WTC11 (cell line): ENCODE results near the gene FNIP2. TPM values are rescaled to one million over a fixed set of nuclear protein-coding genes. Genes with fewer than 3 reads are reported as not detected.

ENCODE experiments used
- ATAC-seq: fragments of 200-7000 bp; cut with Tn5 transposase; 2 replicates; pipeline ENCODE4 v1.10.0; 2021; ENCODE audit warnings: mild to moderate bottlenecking, moderate library complexity
- CTCF ChIA-PET: fragments of 300-600 bp; sonication (Branson Sonifier 250); formaldehyde crosslinking; loops from one replicate; lab custom pipeline; 2021; ENCODE audit warnings: antibody characterized with exemption; lab: Charles Lee
- POLR2A ChIA-PET: fragments of 350-600 bp; sonication (Branson Sonifier 250); formaldehyde crosslinking; loops from one replicate; lab custom pipeline; 2021; ENCODE audit warnings: antibody characterized with exemption; lab: Charles Lee
- DNase-seq: peaks from one replicate; pipeline ENCODE4 v3.0.0; 2021; ENCODE audit warnings: low spot score
- H3K27ac Mint-ChIP-seq: 2 replicates; pipeline ENCODE4 v1.8.0; 2021; ENCODE audit warnings: mixed read lengths
- H3K27me3 Mint-ChIP-seq: 2 replicates; pipeline ENCODE4 v1.8.0; 2021; ENCODE audit warnings: low read depth, mild to moderate bottlenecking, moderate library complexity, mixed read lengths
- H3K36me3 Mint-ChIP-seq: 2 replicates; pipeline ENCODE4 v1.8.0; 2021; ENCODE audit warnings: mixed read lengths
- H3K4me1 Mint-ChIP-seq: 2 replicates; pipeline ENCODE4 v1.8.0; 2022; ENCODE audit warnings: mixed read lengths
- H3K4me3 Mint-ChIP-seq: 2 replicates; pipeline ENCODE4 v1.8.0; 2021; ENCODE audit warnings: mild to moderate bottlenecking, moderate library complexity, mixed read lengths
- H3K9me3 Mint-ChIP-seq: 2 replicates; pipeline ENCODE4 v1.8.0; 2021; ENCODE audit warnings: mixed read lengths
- ATF6 ChIP-seq: sonication (generic); formaldehyde crosslinking; IDR thresholded peaks from 2 replicates; pipeline ENCODE4 v1.8.1; 2023; ENCODE audit warnings: mild to moderate bottlenecking, missing genetic modification reagents
- CDX4 ChIP-seq: fragments of 250-450 bp; sonication (Bioruptor Pico); IDR thresholded peaks from 2 replicates; pipeline ENCODE4 v1.9.0; 2021; ENCODE audit warnings: moderate library complexity, mild to moderate bottlenecking, inconsistent platforms, borderline replicate concordance
- CTCF ChIP-seq: fragments of 200-600 bp; IDR thresholded peaks from 2 replicates; pipeline ENCODE4 v1.8.0; 2022; ENCODE audit warnings: antibody characterized with exemption
- ERG ChIP-seq: fragments of 250-450 bp; sonication (Bioruptor Pico); IDR thresholded peaks from 2 replicates; pipeline ENCODE4 v1.8.0; 2021; ENCODE audit warnings: mild to moderate bottlenecking
- ESRRA ChIP-seq: sonication (generic); formaldehyde crosslinking; IDR thresholded peaks from 2 replicates; pipeline ENCODE4 v1.8.1; 2022; ENCODE audit warnings: mild to moderate bottlenecking, missing genetic modification reagents, borderline replicate concordance
- ETV6 ChIP-seq: sonication (generic); formaldehyde crosslinking; IDR thresholded peaks from 2 replicates; pipeline ENCODE4 v1.8.1; 2022; ENCODE audit warnings: mild to moderate bottlenecking, missing genetic modification reagents
- GTF2I ChIP-seq: fragments of 250-450 bp; sonication (Bioruptor Pico); conservative IDR thresholded peaks from 2 replicates; pipeline ENCODE4 v1.4.0; 2021; ENCODE audit warnings: mild to moderate bottlenecking
- HMGA2 ChIP-seq: fragments of 250-450 bp; sonication (Bioruptor Pico); IDR thresholded peaks from 2 replicates; pipeline ENCODE4 v1.4.0; 2021; ENCODE audit warnings: mild to moderate bottlenecking, moderate library complexity
- HMGXB4 ChIP-seq: sonication (generic); formaldehyde crosslinking; IDR thresholded peaks from 2 replicates; pipeline ENCODE4 v1.8.1; 2023; ENCODE audit warnings: mild to moderate bottlenecking, moderate library complexity, missing genetic modification reagents
- IRF1 ChIP-seq: sonication (generic); formaldehyde crosslinking; IDR thresholded peaks from 2 replicates; pipeline ENCODE4 v1.8.0; 2023; ENCODE audit warnings: missing genetic modification reagents
- IRF2 ChIP-seq: sonication (generic); formaldehyde crosslinking; IDR thresholded peaks from 2 replicates; pipeline ENCODE4 v1.8.0; 2022; ENCODE audit warnings: low read depth, missing genetic modification reagents, borderline replicate concordance
- JUN ChIP-seq: sonication (generic); formaldehyde crosslinking; IDR thresholded peaks from 2 replicates; pipeline ENCODE4 v1.8.0; 2023; ENCODE audit warnings: mild to moderate bottlenecking, missing genetic modification reagents
- MYBL2 ChIP-seq: sonication (generic); formaldehyde crosslinking; IDR thresholded peaks from 2 replicates; pipeline ENCODE4 v1.8.1; 2023; ENCODE audit warnings: mild to moderate bottlenecking, moderate library complexity, missing genetic modification reagents
- NFATC4 ChIP-seq: fragments of 250-450 bp; sonication (Bioruptor Pico); IDR thresholded peaks from 2 replicates; pipeline ENCODE4 v1.9.0; 2021; ENCODE audit warnings: mild to moderate bottlenecking
- PREB ChIP-seq: sonication (generic); formaldehyde crosslinking; IDR thresholded peaks from 2 replicates; pipeline ENCODE4 v1.8.1; 2022; ENCODE audit warnings: mild to moderate bottlenecking, missing genetic modification reagents, moderate library complexity, borderline replicate concordance
- PRRX2 ChIP-seq: fragments of 250-450 bp; sonication (Bioruptor Pico); IDR thresholded peaks from 2 replicates; pipeline ENCODE4 v1.8.0; 2021; ENCODE audit warnings: mild to moderate bottlenecking
- SOX15 ChIP-seq: fragments of 250-450 bp; sonication (Bioruptor Pico); IDR thresholded peaks from 2 replicates; pipeline ENCODE4 v1.9.0; 2021; ENCODE audit warnings: mild to moderate bottlenecking
- SP1 ChIP-seq: sonication (generic); formaldehyde crosslinking; conservative IDR thresholded peaks from 2 replicates; pipeline ENCODE4 v1.8.1; 2022; ENCODE audit warnings: missing genetic modification reagents
- TEAD1 ChIP-seq: sonication (generic); formaldehyde crosslinking; IDR thresholded peaks from 2 replicates; pipeline ENCODE4 v1.8.0; 2022; ENCODE audit warnings: mild to moderate bottlenecking, missing genetic modification reagents
- TEAD4 ChIP-seq: sonication (generic); formaldehyde crosslinking; IDR thresholded peaks from 2 replicates; pipeline ENCODE4 v1.8.0; 2022; ENCODE audit warnings: mild to moderate bottlenecking, missing genetic modification reagents
- ZBTB21 ChIP-seq: sonication (generic); formaldehyde crosslinking; IDR thresholded peaks from 2 replicates; pipeline ENCODE4 v1.8.1; 2023; ENCODE audit warnings: mild to moderate bottlenecking, missing genetic modification reagents, borderline replicate concordance
- ZNF121 ChIP-seq: sonication (generic); formaldehyde crosslinking; IDR thresholded peaks from 2 replicates; pipeline ENCODE4 v1.8.0; 2023; ENCODE audit warnings: missing genetic modification reagents
- ZNF138 ChIP-seq: sonication (generic); formaldehyde crosslinking; conservative IDR thresholded peaks from 2 replicates; pipeline ENCODE4 v1.8.1; 2022; ENCODE audit warnings: mild to moderate bottlenecking, moderate library complexity, missing genetic modification reagents
- ZNF317 ChIP-seq: sonication (generic); formaldehyde crosslinking; IDR thresholded peaks from 2 replicates; pipeline ENCODE4 v1.8.1; 2023; ENCODE audit warnings: low read depth, mild to moderate bottlenecking, moderate library complexity, missing genetic modification reagents, borderline replicate concordance
- ZNF416 ChIP-seq: fragments of 250-450 bp; sonication (Bioruptor Pico); IDR thresholded peaks from 2 replicates; pipeline ENCODE4 v1.9.0; 2021; ENCODE audit warnings: mild to moderate bottlenecking, inconsistent platforms
- ZNF671 ChIP-seq: fragments of 250-450 bp; sonication (Bioruptor Pico); IDR thresholded peaks from 2 replicates; pipeline ENCODE4 v1.8.0; 2021; ENCODE audit warnings: mild to moderate bottlenecking
- total RNA-seq: library from RNA; stranded (reverse); gene quantifications from 3 replicates; pipeline ENCODE4 v1.2.3, GENCODE V29; 2021

Gene FNIP2
- total RNA-seq, 1 experiment from 2014 or later = 8.6 TPM

- H3K4me3 Mint-ChIP-seq = no peak overlapping the region
- no peaks in the 10 kb centered on the region for H3K27me3 Mint-ChIP-seq
- no peak for TF ChIP-seq PREB (CRISPR knock-in tag)
- TF ChIP-seq PRRX2 (CRISPR knock-in tag) = no peak
- TF ChIP-seq ERG = no peak
- TF ChIP-seq ZNF317 (CRISPR knock-in tag) = no peak
- no peak for TF ChIP-seq ZNF138 (CRISPR knock-in tag)
- TF ChIP-seq SP1 (CRISPR knock-in tag) = no peak
- TF ChIP-seq IRF2 (CRISPR knock-in tag) = no peak
- ATAC-seq (no peak), DNase-seq (no peak)
- H3K4me1 Mint-ChIP-seq = peaks cover 7% of the 10 kb centered on the region; the same call in 1 of the 2 replicates
- peaks cover 20% of the 10 kb centered on the region for H3K36me3 Mint-ChIP-seq
- H3K27ac Mint-ChIP-seq = no peak overlapping the region
- ChIA-PET POLR2A (no interaction called here), CTCF (no interaction called here)
- peaks cover 9% of the 10 kb centered on the region for H3K9me3 Mint-ChIP-seq
These were observed 115.5 kb downstream of the FNIP2 start for GRCh38 chr4:158884280-158884679.

- Mint-ChIP-seq H3K9me3 (peaks cover 4% of the 10 kb centered on the region), H3K36me3 (peaks cover 12% of the 10 kb centered on the region), H3K27me3 (no peaks in the 10 kb centered on the region), H3K27ac (no peak overlapping the region), H3K4me3 (no peak overlapping the region), H3K4me1 (peaks cover 11% of the 10 kb centered on the region)
- POLR2A ChIA-PET = no interaction called here
- ATAC-seq = no peak
- DNase-seq = no peak
- CTCF ChIA-PET = no interaction called here
- TF ChIP-seq ZNF317 (CRISPR knock-in tag) (no peak), ETV6 (CRISPR knock-in tag) (no peak), ESRRA (CRISPR knock-in tag) (no peak), CDX4 (CRISPR knock-in tag) (no peak), NFATC4 (CRISPR knock-in tag) (no peak), SOX15 (CRISPR knock-in tag) (no peak), ZNF121 (CRISPR knock-in tag) (no peak), ZBTB21 (CRISPR knock-in tag) (no peak), CTCF (no peak), ZNF416 (CRISPR knock-in tag) (no peak), IRF1 (CRISPR knock-in tag) (no peak)
These were observed 116.7 kb downstream of the FNIP2 start for GRCh38 chr4:158885564-158885963.

GRCh38 chr4:158890294-158890693 is 121.5 kb downstream of the FNIP2 start:
- Mint-ChIP-seq H3K4me1 (peaks cover 24% of the 10 kb centered on the region), H3K4me3 (no peak overlapping the region), H3K27ac (no peak overlapping the region), H3K36me3 (peaks cover 2% of the 10 kb centered on the region; the same call in 1 of the 2 replicates), H3K9me3 (no peaks in the 10 kb centered on the region), H3K27me3 (no peaks in the 10 kb centered on the region)
- POLR2A ChIA-PET = no interaction called here
- no peak for ATAC-seq
- no peak for DNase-seq
- CTCF ChIA-PET = no interaction called here
- TF ChIP-seq HMGA2 (CRISPR knock-in tag) (no peak), ZNF317 (CRISPR knock-in tag) (no peak), MYBL2 (CRISPR knock-in tag) (no peak), JUN (CRISPR knock-in tag) (no peak), GTF2I (no peak), ATF6 (CRISPR knock-in tag) (no peak), HMGXB4 (CRISPR knock-in tag) (no peak), TEAD4 (CRISPR knock-in tag) (no peak), ZNF671 (no peak), TEAD1 (CRISPR knock-in tag) (no peak)
